Karpas-422 (cell line): Measurements from ENCODE around the gene B3GALNT2. TPM values are rescaled to one million over a fixed set of nuclear protein-coding genes. Genes with fewer than 3 reads are reported as not detected.

Experiments
- DNase-seq: peaks from one replicate; pipeline ENCODE4 v3.0.0-alpha.2; 2015
- H2AFZ ChIP-seq: fragments of 200-600 bp; sonication (generic); 2 replicates; pipeline ENCODE4 v1.6.1; 2014; ENCODE audit warnings: antibody characterized with exemption, low read length, mixed read lengths
- H3K27ac ChIP-seq: fragments of 200-600 bp; sonication (generic); 2 replicates; pipeline ENCODE4 v1.5.1; 2014; ENCODE audit warnings: mild to moderate bottlenecking, low read length, moderate library complexity
- H3K27me3 ChIP-seq: fragments of 200-600 bp; sonication (generic); 2 replicates; pipeline ENCODE4 v1.6.1; 2014; ENCODE audit warnings: low read length, mixed read lengths
- H3K36me3 ChIP-seq: fragments of 200-600 bp; sonication (generic); 2 replicates; pipeline ENCODE4 v1.6.1; 2014; ENCODE audit warnings: low read length, mixed read lengths; ENCODE audit not compliant: insufficient read depth
- H3K4me1 ChIP-seq: fragments of 200-600 bp; sonication (generic); 2 replicates; pipeline ENCODE4 v1.6.1; 2014; ENCODE audit warnings: mild to moderate bottlenecking, low read length, mixed read lengths
- H3K4me2 ChIP-seq: fragments of 200-600 bp; sonication (generic); 2 replicates; pipeline ENCODE4 v1.6.1; 2014; ENCODE audit warnings: low read length, low read depth, mild to moderate bottlenecking; ENCODE audit not compliant: poor library complexity, severe bottlenecking
- H3K4me3 ChIP-seq: fragments of 200-600 bp; sonication (generic); 2 replicates; pipeline ENCODE4 v1.5.1; 2014; ENCODE audit warnings: mild to moderate bottlenecking, antibody characterized with exemption, low read length, mixed read lengths
- H3K79me2 ChIP-seq: fragments of 200-600 bp; sonication (generic); 2 replicates; pipeline ENCODE4 v1.6.1; 2014; ENCODE audit warnings: mild to moderate bottlenecking, low read length, mixed read lengths
- H3K9ac ChIP-seq: fragments of 200-600 bp; sonication (generic); 2 replicates; pipeline ENCODE4 v1.6.0; 2014; ENCODE audit warnings: low read length
- H3K9me2 ChIP-seq: fragments of 200-600 bp; sonication (generic), shearing (Covaris generic); replicated peaks from 2 replicates; pipeline ENCODE4 v1.6.0; 2014; ENCODE audit warnings: mild to moderate bottlenecking, low read length, moderate library complexity; ENCODE audit not compliant: insufficient read depth
- H3K9me3 ChIP-seq: fragments of 300-700, 200-600 bp; sonication (generic); 2 replicates; pipeline ENCODE4 v1.6.1; 2014; ENCODE audit warnings: low read length, mixed read lengths
- H4K20me1 ChIP-seq: fragments of 200-600 bp; sonication (generic); 2 replicates; pipeline ENCODE4 v1.6.1; 2014; ENCODE audit warnings: mild to moderate bottlenecking, antibody characterized with exemption, low read length, low read depth; ENCODE audit not compliant: insufficient read depth
- total RNA-seq: library from RNA; depleted of rRNA; stranded (reverse); fragments of >200 nt; shearing (Covaris generic); gene quantifications from 2 replicates; pipeline ENCODE4 v1.2.3, GENCODE V29; 2014; ENCODE audit warnings: low replicate concordance

B3GALNT2 gene
- total RNA-seq, 1 experiment from 2014 or later, result 15.4 TPM

GRCh38 chr1:235410467-235410866 is 93.8 kb downstream of the B3GALNT2 start:
- peaks cover 33% of the 10 kb centered on the region for H3K79me2 ChIP-seq
- no peaks in the 10 kb centered on the region for H3K9me2 ChIP-seq
- H3K9ac ChIP-seq, result no peak overlapping the region
- peaks cover 5% of the 10 kb centered on the region for H3K4me1 ChIP-seq
- no peak overlapping the region for H3K27ac ChIP-seq
- no peak for DNase-seq
- no peaks in the 10 kb centered on the region for H3K27me3 ChIP-seq
- no peaks in the 10 kb centered on the region for H3K36me3 ChIP-seq
- H2AFZ ChIP-seq, result no peak overlapping the region
- no peak overlapping the region for H3K4me3 ChIP-seq
- H3K9me3 ChIP-seq, result no peaks in the 10 kb centered on the region
- no peaks in the 10 kb centered on the region for H4K20me1 ChIP-seq
- no peak overlapping the region for H3K4me2 ChIP-seq

- Histone ChIP-seq H3K36me3 (no peaks in the 10 kb centered on the region), H3K4me2 (no peak overlapping the region), H4K20me1 (no peaks in the 10 kb centered on the region), H3K9me3 (no peaks in the 10 kb centered on the region), H3K9ac (no peak overlapping the region), H3K27me3 (no peaks in the 10 kb centered on the region), H2AFZ (no peak overlapping the region), H3K4me1 (peaks cover 3% of the 10 kb centered on the region; the same call in 1 of the 2 replicates), H3K9me2 (no peaks in the 10 kb centered on the region), H3K4me3 (no peak overlapping the region), H3K27ac (no peak overlapping the region), H3K79me2 (peaks cover 29% of the 10 kb centered on the region)
- no peak for DNase-seq
Measured at GRCh38 chr1:235409042-235409820, 95.0 kb downstream of the B3GALNT2 start.

GRCh38 chr1:235408503-235408960 is 95.7 kb downstream of the B3GALNT2 start:
- Histone ChIP-seq H2AFZ (no peak overlapping the region), H3K27ac (no peak overlapping the region), H3K4me2 (no peak overlapping the region), H4K20me1 (no peaks in the 10 kb centered on the region), H3K9ac (no peak overlapping the region), H3K9me3 (no peaks in the 10 kb centered on the region), H3K4me1 (peaks cover 3% of the 10 kb centered on the region; the same call in 1 of the 2 replicates), H3K27me3 (no peaks in the 10 kb centered on the region), H3K36me3 (no peaks in the 10 kb centered on the region), H3K4me3 (no peak overlapping the region), H3K9me2 (no peaks in the 10 kb centered on the region), H3K79me2 (peaks cover 33% of the 10 kb centered on the region)
- DNase-seq, result no peak

- Histone ChIP-seq H3K27ac (no peak overlapping the region), H4K20me1 (no peaks in the 10 kb centered on the region), H3K9me2 (no peaks in the 10 kb centered on the region), H3K36me3 (no peaks in the 10 kb centered on the region), H3K4me3 (no peak overlapping the region), H3K9ac (no peak overlapping the region), H3K9me3 (no peaks in the 10 kb centered on the region), H3K4me2 (no peak overlapping the region), H2AFZ (no peak overlapping the region), H3K27me3 (no peaks in the 10 kb centered on the region), H3K4me1 (peaks cover 3% of the 10 kb centered on the region; the same call in 1 of the 2 replicates), H3K79me2 (peaks cover 36% of the 10 kb centered on the region)
- no peak for DNase-seq
Measured at GRCh38 chr1:235407419-235407818, 96.8 kb downstream of the B3GALNT2 start.

- H3K9me3 ChIP-seq, result no peaks in the 10 kb centered on the region
- H3K79me2 ChIP-seq, result peaks cover 54% of the 10 kb centered on the region
Measured at GRCh38 chr1:235404190-235404589, 100.1 kb downstream of the B3GALNT2 start.

GRCh38 chr1:235403593-235403992 is 100.7 kb downstream of the B3GALNT2 start:
- no peak overlapping the region for H2AFZ ChIP-seq
- no peaks in the 10 kb centered on the region for H4K20me1 ChIP-seq
- H3K79me2 ChIP-seq, result peaks cover 54% of the 10 kb centered on the region
- H3K4me2 ChIP-seq, result no peak overlapping the region
- H3K27me3 ChIP-seq, result no peaks in the 10 kb centered on the region
- no peaks in the 10 kb centered on the region for H3K9me2 ChIP-seq
- H3K9ac ChIP-seq, result no peak overlapping the region
- H3K4me3 ChIP-seq, result no peak overlapping the region
- no peaks in the 10 kb centered on the region for H3K36me3 ChIP-seq
- H3K9me3 ChIP-seq, result no peaks in the 10 kb centered on the region
- DNase-seq, result no peak
- H3K27ac ChIP-seq, result no peak overlapping the region
- H3K4me1 ChIP-seq, result peaks cover 3% of the 10 kb centered on the region; the same call in 1 of the 2 replicates

More at GRCh38 chr1:235404190-235404589, 100.1 kb downstream of the B3GALNT2 start:
- Histone ChIP-seq H3K4me1 (peaks cover 3% of the 10 kb centered on the region; the same call in 1 of the 2 replicates), H4K20me1 (no peaks in the 10 kb centered on the region), H3K4me2 (no peak overlapping the region), H3K9ac (no peak overlapping the region), H2AFZ (no peak overlapping the region), H3K27ac (no peak overlapping the region), H3K27me3 (no peaks in the 10 kb centered on the region), H3K9me2 (no peaks in the 10 kb centered on the region), H3K4me3 (no peak overlapping the region), H3K36me3 (no peaks in the 10 kb centered on the region)
- DNase-seq, result no peak

- Histone ChIP-seq H2AFZ (no peak overlapping the region), H3K9ac (no peak overlapping the region), H3K9me3 (no peaks in the 10 kb centered on the region), H3K79me2 (peaks cover 54% of the 10 kb centered on the region), H4K20me1 (no peaks in the 10 kb centered on the region), H3K4me1 (peaks cover 3% of the 10 kb centered on the region; the same call in 1 of the 2 replicates), H3K4me2 (no peak overlapping the region), H3K9me2 (no peaks in the 10 kb centered on the region), H3K27ac (no peak overlapping the region), H3K27me3 (no peaks in the 10 kb centered on the region), H3K4me3 (no peak overlapping the region), H3K36me3 (no peaks in the 10 kb centered on the region)
- no peak for DNase-seq
Measured at GRCh38 chr1:235402457-235403200, 101.6 kb downstream of the B3GALNT2 start.

- H3K36me3 ChIP-seq, result no peaks in the 10 kb centered on the region
- no peaks in the 10 kb centered on the region for H3K27me3 ChIP-seq
- no peak overlapping the region for H3K4me3 ChIP-seq
- H3K9me3 ChIP-seq, result no peaks in the 10 kb centered on the region
- H2AFZ ChIP-seq, result no peak overlapping the region
- no peak overlapping the region for H3K4me2 ChIP-seq
- no peaks in the 10 kb centered on the region for H3K4me1 ChIP-seq
- no peaks in the 10 kb centered on the region for H3K9me2 ChIP-seq
- no peak overlapping the region for H3K9ac ChIP-seq
- H3K27ac ChIP-seq, result no peak overlapping the region
- DNase-seq, result no peak
- peaks cover 62% of the 10 kb centered on the region for H3K79me2 ChIP-seq
- no peaks in the 10 kb centered on the region for H4K20me1 ChIP-seq
Measured at GRCh38 chr1:235401251-235401650, 103.0 kb downstream of the B3GALNT2 start.
